Measurements from ENCODE around the gene RUNX2. TPM values are rescaled to one million over a fixed set of nuclear protein-coding genes. Genes with fewer than 3 reads are reported as not detected.

RUNX2 gene
- total and polyA plus RNA-seq, 10 of the 15 experiments (the other 5 are each of a cell fraction or from before 2014, with no cell fraction given): 0.01 to 0.77 (median 0.15) TPM; not detected in 3

DNA sequence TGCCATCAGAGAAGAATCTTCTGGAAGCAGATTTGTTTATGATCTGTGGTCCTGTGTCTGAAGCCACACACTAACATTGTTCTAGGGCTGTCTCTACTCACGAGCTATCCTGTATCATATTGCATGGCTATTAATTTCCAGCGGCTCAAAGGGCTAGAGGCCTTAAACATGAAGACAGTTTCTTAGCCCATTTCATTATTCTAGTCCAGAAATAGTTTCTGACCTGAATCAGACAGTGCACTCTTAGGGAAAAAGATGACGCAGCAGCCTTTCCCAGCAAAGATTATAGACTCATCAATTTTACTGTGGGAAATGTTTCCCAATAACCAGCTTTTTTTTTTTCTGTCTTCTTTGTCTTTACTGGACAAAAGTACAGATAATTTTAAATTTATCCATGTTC is 154.9 kb downstream of the RUNX2 start:
- in situ Hi-C loops (cut with MboI): no loop called here
- ChIA-PET RAD21 (ENCODE audit: unreplicated experiment) (no interaction called here), CTCF (interaction anchor here (0.6 kb wide), 1 partner anchor 49 kb away, joined by 3 read pairs; no protein-coding TSS in a partner anchor), POLR2A (no interaction called here), SMC1A (ENCODE audit: uncharacterized antibody, unreplicated experiment) (no interaction called here)
- H3K4me3 ChIP-seq: no peak overlapping the region
- H3K27ac ChIP-seq (ENCODE audit: control insufficient read depth, insufficient read depth): no peak overlapping the region
- H3K9ac ChIP-seq (ENCODE audit: control insufficient read depth, insufficient read depth, low read length): no peak overlapping the region
- FAIRE-seq (no peak), ATAC-seq (no peak), DNase-seq (ENCODE audit: low read depth, low spot score) (no peak)
- H3K36me3 ChIP-seq (ENCODE audit: control insufficient read depth in 2 of 2, insufficient read depth in 2 of 2, low read length in 1 of 2): no peaks in the 10 kb centered on the region
- 12% methylated on average over 3 of the region's 3 CpGs for WGBS (ENCODE audit: insufficient coverage, insufficient replicate concordance, low lambda C conversion rate, missing lambda C conversion rate)
- H3K4me2 ChIP-seq (ENCODE audit: control insufficient read depth, insufficient read depth): no peak overlapping the region
- no peaks in the 10 kb centered on the region for H3K79me2 ChIP-seq (ENCODE audit: control insufficient read depth, insufficient read depth, low read length)
- H3K27me3 ChIP-seq (replicated peaks in 1 of 2; ENCODE audit: control insufficient read depth in 2 of 2, insufficient read depth in 2 of 2, low read length in 1 of 2): peaks cover 0 to 7% of the 10 kb centered on the region in 2 experiments; a peak in 2 of 4 replicates
- H4K20me1 ChIP-seq (ENCODE audit: control insufficient read depth, insufficient read depth): no peaks in the 10 kb centered on the region
- H2AFZ ChIP-seq (ENCODE audit: control insufficient read depth, low read depth, low read length): no peak overlapping the region
- intact Hi-C loops (cut with micrococcal nuclease; ENCODE audit: unreplicated experiment): no loop called here
- BruUV-seq (replicated peaks): no TSS peak
- 0 out of 2 replicates have a peak, but pooled peaks cover 5% of the 10 kb centered on the region for H3K4me1 ChIP-seq (ENCODE audit: control insufficient read depth, insufficient read depth, low read length)
- no peaks in the 10 kb centered on the region; the same call in 2 of the 3 replicates for H3K9me3 ChIP-seq (replicated peaks; ENCODE audit: control insufficient read depth, insufficient read depth, low read length)
- TF ChIP-seq YY1 (IDR thresholded peaks at IDR 0.05; ENCODE audit: low read depth, low read length): no peak
- TF ChIP-seq, protein P1, sequence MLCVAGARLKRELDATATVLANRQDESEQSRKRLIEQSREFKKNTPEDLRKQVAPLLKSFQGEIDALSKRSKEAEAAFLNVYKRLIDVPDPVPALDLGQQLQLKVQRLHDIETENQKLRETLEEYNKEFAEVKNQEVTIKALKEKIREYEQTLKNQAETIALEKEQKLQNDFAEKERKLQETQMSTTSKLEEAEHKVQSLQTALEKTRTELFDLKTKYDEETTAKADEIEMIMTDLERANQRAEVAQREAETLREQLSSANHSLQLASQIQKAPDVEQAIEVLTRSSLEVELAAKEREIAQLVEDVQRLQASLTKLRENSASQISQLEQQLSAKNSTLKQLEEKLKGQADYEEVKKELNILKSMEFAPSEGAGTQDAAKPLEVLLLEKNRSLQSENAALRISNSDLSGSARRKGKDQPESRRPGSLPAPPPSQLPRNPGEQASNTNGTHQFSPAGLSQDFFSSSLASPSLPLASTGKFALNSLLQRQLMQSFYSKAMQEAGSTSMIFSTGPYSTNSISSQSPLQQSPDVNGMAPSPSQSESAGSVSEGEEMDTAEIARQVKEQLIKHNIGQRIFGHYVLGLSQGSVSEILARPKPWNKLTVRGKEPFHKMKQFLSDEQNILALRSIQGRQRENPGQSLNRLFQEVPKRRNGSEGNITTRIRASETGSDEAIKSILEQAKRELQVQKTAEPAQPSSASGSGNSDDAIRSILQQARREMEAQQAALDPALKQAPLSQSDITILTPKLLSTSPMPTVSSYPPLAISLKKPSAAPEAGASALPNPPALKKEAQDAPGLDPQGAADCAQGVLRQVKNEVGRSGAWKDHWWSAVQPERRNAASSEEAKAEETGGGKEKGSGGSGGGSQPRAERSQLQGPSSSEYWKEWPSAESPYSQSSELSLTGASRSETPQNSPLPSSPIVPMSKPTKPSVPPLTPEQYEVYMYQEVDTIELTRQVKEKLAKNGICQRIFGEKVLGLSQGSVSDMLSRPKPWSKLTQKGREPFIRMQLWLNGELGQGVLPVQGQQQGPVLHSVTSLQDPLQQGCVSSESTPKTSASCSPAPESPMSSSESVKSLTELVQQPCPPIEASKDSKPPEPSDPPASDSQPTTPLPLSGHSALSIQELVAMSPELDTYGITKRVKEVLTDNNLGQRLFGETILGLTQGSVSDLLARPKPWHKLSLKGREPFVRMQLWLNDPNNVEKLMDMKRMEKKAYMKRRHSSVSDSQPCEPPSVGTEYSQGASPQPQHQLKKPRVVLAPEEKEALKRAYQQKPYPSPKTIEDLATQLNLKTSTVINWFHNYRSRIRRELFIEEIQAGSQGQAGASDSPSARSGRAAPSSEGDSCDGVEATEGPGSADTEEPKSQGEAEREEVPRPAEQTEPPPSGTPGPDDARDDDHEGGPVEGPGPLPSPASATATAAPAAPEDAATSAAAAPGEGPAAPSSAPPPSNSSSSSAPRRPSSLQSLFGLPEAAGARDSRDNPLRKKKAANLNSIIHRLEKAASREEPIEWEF (IDR thresholded peaks at IDR 0.05; ENCODE audit: insufficient replicate concordance, low read depth, low read length): no peak
- TF ChIP-seq, protein P2, sequence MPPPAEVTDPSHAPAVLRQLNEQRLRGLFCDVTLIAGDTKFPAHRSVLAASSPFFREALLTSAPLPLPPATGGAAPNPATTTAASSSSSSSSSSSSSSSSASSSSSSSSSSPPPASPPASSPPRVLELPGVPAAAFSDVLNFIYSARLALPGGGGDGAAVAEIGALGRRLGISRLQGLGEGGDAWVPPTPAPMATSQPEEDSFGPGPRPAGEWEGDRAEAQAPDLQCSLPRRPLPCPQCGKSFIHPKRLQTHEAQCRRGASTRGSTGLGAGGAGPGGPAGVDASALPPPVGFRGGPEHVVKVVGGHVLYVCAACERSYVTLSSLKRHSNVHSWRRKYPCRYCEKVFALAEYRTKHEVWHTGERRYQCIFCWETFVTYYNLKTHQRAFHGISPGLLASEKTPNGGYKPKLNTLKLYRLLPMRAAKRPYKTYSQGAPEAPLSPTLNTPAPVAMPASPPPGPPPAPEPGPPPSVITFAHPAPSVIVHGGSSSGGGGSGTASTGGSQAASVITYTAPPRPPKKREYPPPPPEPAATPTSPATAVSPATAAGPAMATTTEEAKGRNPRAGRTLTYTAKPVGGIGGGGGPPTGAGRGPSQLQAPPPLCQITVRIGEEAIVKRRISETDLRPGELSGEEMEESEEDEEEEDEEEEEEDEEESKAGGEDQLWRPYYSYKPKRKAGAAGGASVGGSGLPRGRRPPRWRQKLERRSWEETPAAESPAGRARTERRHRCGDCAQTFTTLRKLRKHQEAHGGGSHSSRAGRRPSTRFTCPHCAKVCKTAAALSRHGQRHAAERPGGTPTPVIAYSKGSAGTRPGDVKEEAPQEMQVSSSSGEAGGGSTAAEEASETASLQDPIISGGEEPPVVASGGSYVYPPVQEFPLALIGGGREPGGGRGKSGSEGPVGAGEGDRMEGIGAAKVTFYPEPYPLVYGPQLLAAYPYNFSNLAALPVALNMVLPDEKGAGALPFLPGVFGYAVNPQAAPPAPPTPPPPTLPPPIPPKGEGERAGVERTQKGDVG (CRISPR knock-in tag; IDR thresholded peaks at IDR 0.05): no peak
- no peak for TF ChIP-seq MYB (IDR thresholded peaks at IDR 0.05; ENCODE audit: borderline replicate concordance, low read depth, low read length)
- TF ChIP-seq NFYB (IDR thresholded peaks at IDR 0.05; ENCODE audit: insufficient read depth, low read depth, low read length): no peak
- TF ChIP-seq POLR2AphosphoS2 (IDR thresholded peaks at IDR 0.05; ENCODE audit: low read depth, low read length): no peak
- TF ChIP-seq, protein P3, sequence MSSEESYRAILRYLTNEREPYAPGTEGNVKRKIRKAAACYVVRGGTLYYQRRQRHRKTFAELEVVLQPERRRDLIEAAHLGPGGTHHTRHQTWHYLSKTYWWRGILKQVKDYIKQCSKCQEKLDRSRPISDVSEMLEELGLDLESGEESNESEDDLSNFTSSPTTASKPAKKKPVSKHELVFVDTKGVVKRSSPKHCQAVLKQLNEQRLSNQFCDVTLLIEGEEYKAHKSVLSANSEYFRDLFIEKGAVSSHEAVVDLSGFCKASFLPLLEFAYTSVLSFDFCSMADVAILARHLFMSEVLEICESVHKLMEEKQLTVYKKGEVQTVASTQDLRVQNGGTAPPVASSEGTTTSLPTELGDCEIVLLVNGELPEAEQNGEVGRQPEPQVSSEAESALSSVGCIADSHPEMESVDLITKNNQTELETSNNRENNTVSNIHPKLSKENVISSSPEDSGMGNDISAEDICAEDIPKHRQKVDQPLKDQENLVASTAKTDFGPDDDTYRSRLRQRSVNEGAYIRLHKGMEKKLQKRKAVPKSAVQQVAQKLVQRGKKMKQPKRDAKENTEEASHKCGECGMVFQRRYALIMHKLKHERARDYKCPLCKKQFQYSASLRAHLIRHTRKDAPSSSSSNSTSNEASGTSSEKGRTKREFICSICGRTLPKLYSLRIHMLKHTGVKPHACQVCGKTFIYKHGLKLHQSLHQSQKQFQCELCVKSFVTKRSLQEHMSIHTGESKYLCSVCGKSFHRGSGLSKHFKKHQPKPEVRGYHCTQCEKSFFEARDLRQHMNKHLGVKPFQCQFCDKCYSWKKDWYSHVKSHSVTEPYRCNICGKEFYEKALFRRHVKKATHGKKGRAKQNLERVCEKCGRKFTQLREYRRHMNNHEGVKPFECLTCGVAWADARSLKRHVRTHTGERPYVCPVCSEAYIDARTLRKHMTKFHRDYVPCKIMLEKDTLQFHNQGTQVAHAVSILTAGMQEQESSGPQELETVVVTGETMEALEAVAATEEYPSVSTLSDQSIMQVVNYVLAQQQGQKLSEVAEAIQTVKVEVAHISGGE (CRISPR knock-in tag; IDR thresholded peaks at IDR 0.05): no peak
- TF ChIP-seq HCFC1 (IDR thresholded peaks at IDR 0.05; ENCODE audit: low read length): no peak
